HepG2 (cell line): ENCODE data around the gene ZNF22.

ENCODE experiments used
- ELF3 ChIP-seq: IDR thresholded peaks from 2 replicates; pipeline ENCODE4 v1.6.1; 2016; ENCODE audit warnings: missing genetic modification reagents, missing compliant biosample characterization
- FOXP4 ChIP-seq: sonication (generic); formaldehyde crosslinking; IDR thresholded peaks from 2 replicates; pipeline ENCODE4 v1.4.0; 2020; ENCODE audit warnings: missing genetic modification reagents
- MAFF ChIP-seq: IDR thresholded peaks from 2 replicates; pipeline ENCODE4 v1.6.1; 2011; ENCODE audit warnings: low read depth, low read length, improper control_type of control experiment
- MEIS2 ChIP-seq: sonication (generic); formaldehyde crosslinking; IDR thresholded peaks from 2 replicates; pipeline ENCODE4 v1.9.0; 2021; ENCODE audit warnings: mild to moderate bottlenecking, missing genetic modification reagents
- NR3C1 ChIP-seq: sonication (generic); formaldehyde crosslinking; IDR thresholded peaks from 2 replicates; pipeline ENCODE4 v1.4.0; 2020; ENCODE audit warnings: missing genetic modification reagents
- PHF8 ChIP-seq: sonication (generic); formaldehyde crosslinking; IDR thresholded peaks from 2 replicates; pipeline ENCODE4 v1.5.0; 2020; ENCODE audit warnings: missing genetic modification reagents
- TOE1 ChIP-seq: sonication (generic); formaldehyde crosslinking; IDR thresholded peaks from 2 replicates; pipeline ENCODE4 v1.4.0; 2020; ENCODE audit warnings: mild to moderate bottlenecking, missing genetic modification reagents
- ZNF253 ChIP-seq: sonication (generic); formaldehyde crosslinking; IDR thresholded peaks from 2 replicates; pipeline ENCODE4 v1.8.0; 2022; ENCODE audit warnings: mild to moderate bottlenecking, missing genetic modification reagents, borderline replicate concordance
- ZNF382 ChIP-seq: sonication (generic); formaldehyde crosslinking; IDR thresholded peaks from 2 replicates; pipeline ENCODE4 v1.5.0; 2020; ENCODE audit warnings: missing genetic modification reagents, mild to moderate bottlenecking, borderline replicate concordance

DNA sequence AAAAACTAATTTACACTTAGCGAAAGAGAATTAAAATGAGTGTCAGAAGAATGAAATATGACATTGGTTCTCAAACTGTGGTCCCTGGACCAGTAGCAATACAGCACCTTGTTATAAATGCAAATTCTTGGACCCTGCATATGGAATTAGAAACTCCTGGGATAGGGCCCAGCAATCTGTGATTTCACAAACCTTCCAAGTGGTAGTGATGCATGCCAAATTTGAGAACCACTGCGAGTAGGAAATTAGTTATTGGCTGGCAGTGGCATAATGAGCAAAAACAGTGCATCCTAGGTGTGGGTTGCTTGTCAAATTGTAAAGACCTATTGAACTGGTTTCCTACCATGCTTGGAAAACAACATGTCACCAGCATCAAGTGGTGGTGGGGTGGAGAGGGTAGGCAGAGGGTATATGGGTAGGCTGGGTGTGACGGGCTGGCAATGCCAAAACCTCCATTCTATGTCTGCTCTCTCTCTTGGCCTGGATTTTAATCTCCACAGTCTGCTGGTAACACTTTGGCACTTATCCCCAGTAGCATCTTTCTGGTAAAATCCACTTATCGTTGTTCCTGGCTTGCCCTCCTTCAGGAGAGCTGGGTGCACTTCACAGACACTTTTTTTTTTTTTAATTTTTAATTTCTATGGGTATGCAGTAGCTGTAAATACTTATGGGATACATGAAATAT, 50.0 kb downstream of the ZNF22 start:
- TF ChIP-seq PHF8 (CRISPR knock-in tag), result no peak
- no peak for TF ChIP-seq ELF3 (CRISPR knock-in tag)
- no peak for TF ChIP-seq FOXP4 (CRISPR knock-in tag)
- TF ChIP-seq MAFF, result no peak
- TF ChIP-seq ZNF253 (CRISPR knock-in tag), result no peak
- TF ChIP-seq NR3C1 (CRISPR knock-in tag), result no peak
- no peak for TF ChIP-seq MEIS2 (CRISPR knock-in tag)
- no peak for TF ChIP-seq ZNF382 (CRISPR knock-in tag)
- TF ChIP-seq TOE1 (CRISPR knock-in tag), result no peak
